ENCODE data around the gene FSD1.
"Not testable (repeated sequence)": the region's sequence is repeated elsewhere in the genome, so short reads cannot be mapped to it uniquely, and the experiment has no call there.

Gene FSD1

DNA sequence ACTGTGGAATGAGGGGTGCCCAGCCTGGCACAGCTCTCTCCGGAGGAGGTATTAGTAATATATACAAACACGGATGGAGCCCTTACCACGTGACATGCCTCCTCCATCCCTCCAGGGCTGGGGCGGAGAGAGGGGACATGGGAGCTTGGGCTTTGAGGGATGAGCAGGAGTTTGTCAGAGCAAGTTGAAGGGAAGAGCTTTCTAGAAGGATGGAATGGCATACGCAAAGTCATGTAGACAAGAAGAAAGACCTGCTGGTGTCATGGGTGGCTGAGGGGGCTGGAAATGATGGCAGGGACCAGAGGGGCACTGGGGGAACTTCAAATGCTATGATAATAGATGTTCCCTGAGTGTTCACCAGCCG is 41.6 kb downstream of the FSD1 start:
- no peak for DNase-seq

GRCh38 chr19:4347521-4347920 is 43.1 kb downstream of the FSD1 start:
- DNase-seq, result no peak

GRCh38 chr19:4349225-4349624 is 44.8 kb downstream of the FSD1 start:
- DNase-seq, result not testable (repeated sequence)

GRCh38 chr19:4350111-4350510 is 45.7 kb downstream of the FSD1 start:
- DNase-seq, result no peak

- no peak for DNase-seq
Measured at GRCh38 chr19:4350726-4351125, 46.3 kb downstream of the FSD1 start.

GRCh38 chr19:4352701-4353121 is 48.3 kb downstream of the FSD1 start:
- DNase-seq, result peak; percentile 20 to 52 (median 34)

DNA sequence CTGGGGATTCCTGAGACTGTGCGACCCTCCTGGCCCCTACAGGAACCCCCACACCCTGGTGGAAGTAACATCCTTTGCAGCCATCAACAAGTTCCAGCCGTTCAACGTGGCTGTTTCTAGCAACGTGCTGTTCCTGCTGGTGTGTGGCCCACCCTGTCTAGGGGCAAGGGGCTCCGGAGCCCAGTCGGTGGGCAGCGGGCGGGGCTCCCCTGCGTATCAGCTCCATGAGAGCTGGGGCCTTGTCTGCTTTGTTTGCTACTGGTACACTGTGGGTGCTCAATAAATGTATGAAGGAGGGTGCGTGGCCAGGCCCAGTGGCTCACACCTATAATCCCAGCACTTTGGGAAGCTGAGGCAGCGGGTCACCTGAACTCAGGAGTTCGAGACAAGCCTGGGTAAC is 49.9 kb downstream of the FSD1 start:
- no peak for DNase-seq

- no peak for DNase-seq
Measured at GRCh38 chr19:4354897-4355296, 50.5 kb downstream of the FSD1 start.

- no peak for DNase-seq
Measured at GRCh38 chr19:4357095-4357797, 52.8 kb downstream of the FSD1 start.

- no peak for DNase-seq
Measured at GRCh38 chr19:4357921-4358326, 53.5 kb downstream of the FSD1 start.

DNA sequence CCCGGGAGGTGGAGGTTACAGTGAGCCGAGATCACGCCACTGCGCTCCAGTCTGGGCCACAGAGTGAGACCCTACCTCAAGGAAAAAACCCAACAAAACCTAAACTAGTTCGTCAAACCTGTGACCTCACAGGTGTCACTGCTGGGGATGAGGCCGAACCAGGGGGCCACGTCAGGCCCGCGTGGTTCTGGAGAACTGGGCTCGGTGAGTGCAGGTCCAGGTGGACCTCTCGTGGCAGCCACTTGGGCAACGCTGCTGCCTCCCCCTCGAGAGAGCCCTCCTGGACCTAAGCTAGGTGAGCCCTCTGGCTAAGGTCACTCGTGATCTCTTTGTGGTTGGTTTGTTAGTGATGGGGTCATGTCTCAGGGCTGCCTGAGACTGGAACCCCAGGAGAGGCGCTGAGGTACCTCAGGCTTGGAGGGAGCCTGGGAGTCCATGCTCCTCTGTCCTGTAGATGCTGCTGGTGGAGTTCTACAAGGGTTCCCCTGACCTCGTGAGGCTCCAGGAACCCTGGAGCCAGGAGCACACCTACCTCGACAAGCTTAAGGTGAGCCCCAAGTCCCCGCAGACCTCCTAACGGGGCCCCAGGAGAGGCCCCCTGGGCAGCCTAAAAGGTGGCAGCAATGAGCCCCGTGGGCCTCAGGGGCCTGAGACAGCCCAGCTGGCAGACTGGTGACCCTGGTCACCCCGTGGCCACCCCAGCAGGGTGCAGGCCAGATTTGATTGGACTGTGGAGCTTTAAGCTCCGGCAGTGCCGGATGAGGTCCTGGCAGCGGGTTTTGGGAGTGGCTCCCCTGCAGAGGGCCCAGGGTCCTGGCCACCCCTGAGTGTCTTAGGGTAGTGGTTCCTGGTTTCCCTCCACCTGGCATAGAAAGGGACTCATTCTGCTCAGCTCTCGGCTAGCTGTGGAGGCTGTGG is 54.6 kb downstream of the FSD1 start:
- DNase-seq, result no peak

DNA sequence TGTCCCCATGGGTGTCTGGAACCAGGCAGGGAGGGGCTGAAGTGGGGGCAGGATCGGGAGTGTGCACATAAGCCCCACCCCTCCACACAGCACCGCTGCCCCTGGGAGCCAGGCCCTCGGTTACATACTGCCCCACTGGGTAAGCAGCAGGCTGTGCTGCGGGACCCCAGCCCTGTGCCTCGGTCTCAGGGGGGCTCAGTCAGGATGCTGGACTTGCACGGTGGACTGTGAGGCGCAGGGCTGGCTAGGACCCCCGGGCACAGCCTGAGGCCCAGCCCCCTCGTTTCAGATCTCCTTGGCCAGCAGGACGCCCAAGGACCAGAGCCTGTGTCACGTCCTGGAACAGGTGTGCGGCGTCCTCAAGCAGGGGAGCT is 55.2 kb downstream of the FSD1 start:
- no peak for DNase-seq

DNA sequence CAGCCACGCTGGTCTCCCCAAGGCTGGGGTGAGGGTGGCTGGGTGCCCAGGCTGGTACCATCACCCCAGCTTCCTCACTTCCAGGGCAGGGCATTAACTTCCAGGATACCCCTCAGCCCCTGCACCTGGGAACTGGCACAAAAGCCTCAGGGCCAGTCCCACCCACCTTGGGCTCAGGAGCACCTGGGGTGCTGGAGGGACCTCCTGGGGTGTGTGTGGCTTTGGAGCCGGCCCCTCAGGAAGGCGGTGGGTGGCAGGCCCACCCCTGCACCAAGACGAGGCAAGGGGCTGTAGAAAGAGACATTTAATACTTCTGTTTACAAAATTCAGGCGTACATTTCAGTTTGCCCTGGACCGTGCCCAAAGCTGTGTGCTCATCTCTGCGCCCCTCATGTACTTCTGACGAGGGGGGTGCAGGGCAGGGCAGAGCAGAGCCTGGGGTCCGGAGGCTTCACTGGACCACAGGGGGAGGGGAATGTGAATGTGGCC is 55.7 kb downstream of the FSD1 start:
- no peak for DNase-seq

DNA sequence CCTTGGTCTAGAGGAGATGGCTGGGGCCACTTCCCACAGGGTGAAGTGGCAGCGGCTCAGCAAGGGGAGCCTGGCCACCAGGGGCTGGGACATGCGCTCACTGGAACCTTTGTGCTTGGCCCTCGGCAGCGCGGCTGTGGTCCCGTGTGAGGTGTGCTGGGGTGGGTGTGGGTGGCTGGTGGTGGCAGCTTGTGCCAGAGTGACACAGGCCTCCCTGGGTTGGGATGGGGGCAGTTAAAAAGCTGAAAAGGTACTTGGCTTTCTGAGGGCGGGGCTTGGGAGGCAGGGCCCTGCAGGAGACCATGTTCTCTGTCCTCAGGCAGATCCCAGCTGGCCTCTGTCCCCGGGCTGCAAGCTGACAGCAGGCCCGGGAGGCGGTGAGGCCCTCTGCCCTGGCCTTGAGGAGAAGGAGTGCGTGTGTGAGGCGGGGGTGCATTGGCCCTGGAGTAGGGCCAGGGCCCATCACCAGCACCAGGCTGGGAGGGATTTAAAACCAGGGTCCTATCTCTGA is 56.3 kb downstream of the FSD1 start:
- no peak for DNase-seq

- DNase-seq, result no peak
Measured at GRCh38 chr19:4361152-4362046, 57.0 kb downstream of the FSD1 start.

- no peak for DNase-seq
Measured at GRCh38 chr19:4362101-4362828, 57.9 kb downstream of the FSD1 start.

GRCh38 chr19:4362831-4363545 is 58.6 kb downstream of the FSD1 start:
- no peak for DNase-seq

GRCh38 chr19:4363571-4364304 is 59.3 kb downstream of the FSD1 start:
- no peak for DNase-seq

- DNase-seq, result no peak
Measured at GRCh38 chr19:4365341-4365740, 60.9 kb downstream of the FSD1 start.

- DNase-seq, result no peak
Measured at GRCh38 chr19:4365791-4366665, 61.6 kb downstream of the FSD1 start.

Data from activated naive CD4-positive, alpha-beta T cell (primary cell).